ENCODE data around the gene FAM120B.
"Not testable (repeated sequence)": the region's sequence is repeated elsewhere in the genome, so short reads cannot be mapped to it uniquely, and the experiment has no call there.

FAM120B gene

DNA sequence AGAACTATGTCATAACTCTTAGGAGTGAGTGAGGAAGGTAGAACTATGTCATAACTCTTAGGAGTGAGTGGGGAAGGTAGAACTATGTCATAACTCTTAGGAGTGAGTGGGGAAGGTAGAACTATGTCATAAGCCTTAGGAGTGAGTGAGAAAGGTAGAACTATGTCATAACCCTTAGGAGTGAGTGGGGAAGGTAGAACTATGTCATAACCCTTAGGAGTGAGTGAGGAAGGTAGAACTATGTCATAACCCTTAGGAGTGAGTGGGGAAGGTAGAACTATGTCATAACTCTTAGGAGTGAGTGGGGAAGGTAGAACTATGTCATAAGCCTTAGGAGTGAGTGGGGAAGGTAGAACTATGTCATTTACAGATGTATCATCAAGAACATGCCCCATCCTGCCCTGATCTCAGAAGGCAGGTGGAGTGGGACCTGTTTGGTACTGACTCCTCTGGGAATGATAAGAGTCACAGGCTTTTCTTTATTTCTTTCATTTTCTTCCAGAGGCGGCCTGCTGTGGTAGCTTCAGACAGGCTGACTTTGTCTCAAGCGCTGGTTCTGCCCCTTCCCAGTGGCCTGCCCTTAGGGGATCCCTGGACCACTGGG, 93.5 kb downstream of the FAM120B start:
- DNase-seq, result not testable (repeated sequence)

DNA sequence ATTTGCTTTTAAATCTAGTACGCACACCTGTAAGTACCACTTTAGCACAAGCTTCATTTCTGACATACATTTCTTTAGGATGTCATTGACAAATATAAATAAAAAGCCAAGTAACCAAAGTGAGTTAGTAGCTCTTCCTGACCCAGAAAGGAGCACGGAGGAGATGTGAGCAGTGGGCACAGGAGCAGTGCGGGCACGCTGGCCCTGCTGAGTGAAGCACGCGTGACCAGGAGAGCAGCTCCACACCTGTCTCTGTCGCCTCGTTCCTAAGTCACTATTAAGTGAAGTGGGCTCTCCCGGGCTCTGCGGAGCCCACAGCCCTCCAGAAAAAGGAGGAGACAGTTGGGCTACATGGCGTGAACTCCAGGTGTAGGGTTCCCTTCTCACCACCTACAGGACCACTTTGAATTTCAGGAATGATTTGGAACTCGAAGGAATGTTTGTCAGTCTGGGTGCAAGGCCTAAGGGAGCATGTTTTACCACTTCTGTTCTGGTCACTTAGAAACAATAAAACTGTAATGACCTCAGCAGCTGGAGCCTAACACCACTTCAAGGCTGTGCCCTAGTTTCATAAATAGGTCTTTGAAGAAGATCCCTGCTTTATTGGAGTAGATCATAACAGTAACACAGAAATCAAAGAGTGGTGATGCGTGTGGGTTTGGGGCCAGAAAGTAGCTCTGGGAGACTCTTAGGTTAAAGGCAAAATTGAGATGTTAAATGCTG, 95.9 kb downstream of the FAM120B start:
- no peak for DNase-seq

DNA sequence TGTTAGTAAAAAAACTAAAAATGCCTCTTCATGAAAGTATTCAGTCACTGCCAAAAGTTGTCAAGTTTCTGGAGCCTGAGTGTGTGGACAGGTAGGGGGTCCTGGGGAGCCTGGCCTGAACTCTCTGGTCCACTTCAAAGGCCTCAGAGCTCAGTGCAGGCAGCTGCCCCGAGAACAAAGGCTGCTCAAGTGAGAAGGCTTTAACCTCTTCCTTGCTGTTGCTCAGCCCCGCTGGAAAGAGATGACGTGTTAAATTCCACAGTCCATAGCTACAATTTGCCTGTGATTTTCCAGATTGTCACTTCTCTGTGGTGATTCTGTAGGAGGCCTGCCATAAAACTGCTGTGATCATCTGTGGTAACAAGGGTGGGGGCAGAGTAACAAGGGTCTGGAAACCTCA, 96.9 kb downstream of the FAM120B start:
- no peak for DNase-seq

DNA sequence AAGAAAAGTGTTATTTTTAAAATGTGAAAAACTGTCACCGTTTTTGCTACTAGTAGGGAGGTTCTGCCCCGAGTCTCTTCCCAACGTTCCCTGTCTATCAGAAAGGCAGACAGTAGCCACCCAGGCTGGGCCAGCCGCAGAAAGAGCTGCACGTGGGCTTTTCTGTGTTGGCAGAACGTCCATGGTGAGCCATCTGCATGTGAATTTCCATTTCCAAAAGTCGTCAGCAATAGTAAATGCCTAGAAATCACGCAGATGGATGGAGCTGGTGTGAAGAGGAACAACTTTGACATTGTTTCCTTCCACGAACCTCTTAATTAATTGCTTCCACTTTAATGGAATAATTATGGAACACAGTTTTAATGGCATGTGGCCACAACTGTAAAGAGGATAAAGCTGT, 97.5 kb downstream of the FAM120B start:
- no peak for DNase-seq

DNA sequence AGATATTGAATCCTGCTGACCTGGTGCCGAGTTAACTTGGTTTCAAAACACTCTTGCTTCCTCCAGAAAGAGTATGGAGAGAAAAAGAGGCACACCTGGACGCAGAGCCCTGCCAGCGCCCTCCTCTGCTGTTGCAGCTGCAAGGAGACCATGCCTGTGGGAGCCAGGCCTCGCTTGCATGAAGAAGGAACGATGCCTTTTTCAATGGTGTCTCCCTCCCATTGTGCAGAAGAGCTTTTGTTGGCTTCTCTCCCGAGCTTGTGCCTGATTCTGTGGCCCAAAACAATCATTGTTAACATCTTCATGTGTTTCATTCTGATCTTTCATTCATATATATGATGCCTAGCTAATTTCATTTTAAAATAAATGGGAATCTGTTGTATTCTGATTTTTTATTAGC, 98.1 kb downstream of the FAM120B start:
- no peak for DNase-seq

DNA sequence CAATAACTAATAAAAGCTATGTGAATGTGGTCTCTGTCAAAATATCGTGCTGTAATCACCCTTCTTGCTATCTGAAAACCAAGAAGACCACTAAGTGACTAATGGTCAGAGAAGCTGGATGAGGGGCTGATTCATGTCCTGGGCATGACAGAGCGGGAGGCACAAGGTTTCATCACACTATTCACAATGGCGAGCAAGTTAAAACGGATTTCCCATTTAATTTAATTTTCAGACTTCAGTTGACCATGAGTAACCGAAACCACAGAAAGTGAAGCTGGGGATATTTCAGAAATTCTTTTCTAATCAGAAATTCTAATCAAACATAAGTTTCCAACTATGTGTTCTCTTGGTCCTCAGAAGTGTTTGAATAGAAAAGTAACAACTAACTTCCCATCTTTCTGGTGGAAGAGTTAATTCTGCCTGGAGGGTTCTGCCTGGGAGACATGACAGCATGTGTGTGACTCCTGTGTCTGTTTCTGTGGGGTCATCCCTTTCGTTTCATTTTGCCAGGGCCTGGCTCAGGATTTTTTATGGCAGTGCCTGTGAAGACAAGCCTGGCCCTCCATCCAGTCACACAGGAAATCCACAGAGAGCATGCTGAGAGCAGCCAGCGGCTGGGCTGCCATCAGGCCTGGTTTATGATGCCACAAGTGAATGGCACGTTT, 98.9 kb downstream of the FAM120B start:
- no peak for DNase-seq

DNA sequence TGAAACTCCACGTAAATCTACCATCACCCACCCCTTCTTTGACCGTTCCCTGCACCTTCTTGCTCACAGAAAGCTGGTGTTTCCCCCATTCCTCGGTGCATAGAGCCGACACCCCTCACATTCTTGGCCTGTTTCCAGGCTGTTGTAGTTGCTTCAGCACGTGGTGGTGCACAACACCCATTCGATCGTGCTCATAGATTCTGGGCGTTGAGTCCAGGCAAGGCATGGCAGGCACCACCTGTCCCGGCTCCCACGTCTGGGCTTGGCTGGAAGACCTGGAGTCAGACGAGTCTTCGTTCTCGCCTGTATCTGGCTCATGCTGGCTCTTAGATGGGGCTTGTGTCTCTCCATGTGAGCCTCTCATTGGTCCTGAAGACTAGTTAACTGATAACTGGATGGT, 100.6 kb downstream of the FAM120B start:
- no peak for DNase-seq

DNA sequence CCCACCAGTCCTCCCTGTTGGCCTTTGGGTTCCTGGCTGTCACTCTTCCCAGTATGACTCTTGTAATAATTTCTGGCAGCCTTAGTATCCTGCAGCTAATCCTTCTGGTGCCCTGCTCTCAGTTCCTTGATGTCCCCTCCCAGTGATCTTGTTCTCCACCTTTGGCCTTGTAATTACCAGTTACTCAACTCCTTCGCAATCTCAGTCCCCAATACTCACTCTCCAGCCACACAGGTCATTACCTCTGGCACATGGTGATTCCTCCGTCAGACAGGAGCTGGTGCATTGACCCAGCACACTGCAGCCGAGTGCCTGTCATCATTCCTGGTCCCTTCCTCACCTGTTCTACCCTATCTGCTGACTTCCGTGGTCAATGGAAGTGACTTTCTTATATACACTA, 101.4 kb downstream of the FAM120B start:
- no peak for DNase-seq

DNA sequence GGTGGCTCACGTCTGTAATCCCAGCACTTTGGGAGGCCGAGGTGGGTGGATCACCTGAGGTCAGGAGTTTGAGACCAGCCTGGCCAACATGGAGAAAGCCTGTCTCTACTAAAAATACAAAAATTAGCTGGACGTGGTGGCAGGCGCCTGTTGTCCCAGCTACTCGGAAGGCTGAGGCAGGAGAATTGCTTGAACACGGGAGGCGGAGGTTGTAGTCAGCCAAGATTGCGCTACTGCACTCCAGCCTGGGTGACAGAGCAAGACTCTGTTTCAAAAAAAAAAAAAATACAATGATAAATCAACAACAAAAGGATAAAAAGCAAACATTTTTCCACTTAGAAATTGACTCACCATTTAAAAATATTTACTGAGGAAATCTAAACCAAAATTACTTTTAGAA, 103.2 kb downstream of the FAM120B start:
- DNase-seq, result not testable (repeated sequence)

DNA sequence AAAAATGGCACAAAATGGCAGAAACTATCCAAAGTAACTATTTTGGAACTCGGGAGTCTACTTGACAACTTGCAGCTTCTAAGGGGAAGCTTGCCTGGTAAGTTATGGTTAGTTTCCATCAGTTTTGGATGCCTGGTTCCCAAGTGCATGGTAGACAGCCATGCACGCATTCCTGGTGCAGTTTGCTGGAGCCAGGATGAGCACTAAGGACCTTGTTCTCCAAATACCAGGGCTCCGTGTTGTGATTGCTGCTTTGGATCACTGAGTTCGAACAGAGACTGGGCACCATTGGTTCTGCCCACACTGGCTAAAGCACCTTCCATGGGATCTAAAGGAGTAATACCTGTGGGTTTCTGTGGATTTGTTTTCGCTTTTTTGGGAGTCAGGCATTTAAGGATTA, 103.7 kb downstream of the FAM120B start:
- DNase-seq, result no peak

DNA sequence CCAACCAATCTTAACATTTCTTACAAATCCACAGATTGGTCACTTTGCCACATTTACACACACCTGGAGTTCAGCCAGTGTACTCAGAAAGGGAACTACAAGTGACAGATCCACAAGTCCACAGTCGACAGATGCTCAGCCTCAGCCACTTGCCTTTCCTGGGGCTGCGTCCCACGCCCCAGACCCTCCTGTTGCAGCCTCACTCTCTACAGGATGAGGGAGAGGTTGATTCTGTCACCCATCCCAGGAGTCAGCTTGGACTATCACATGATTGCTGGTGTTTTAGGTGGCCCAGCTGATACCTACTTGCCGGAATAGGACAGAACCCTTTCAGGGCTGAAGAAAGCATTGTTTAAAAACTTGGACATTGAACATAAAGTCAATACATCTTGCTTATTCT, 108.8 kb downstream of the FAM120B start:
- DNase-seq, result no peak

DNA sequence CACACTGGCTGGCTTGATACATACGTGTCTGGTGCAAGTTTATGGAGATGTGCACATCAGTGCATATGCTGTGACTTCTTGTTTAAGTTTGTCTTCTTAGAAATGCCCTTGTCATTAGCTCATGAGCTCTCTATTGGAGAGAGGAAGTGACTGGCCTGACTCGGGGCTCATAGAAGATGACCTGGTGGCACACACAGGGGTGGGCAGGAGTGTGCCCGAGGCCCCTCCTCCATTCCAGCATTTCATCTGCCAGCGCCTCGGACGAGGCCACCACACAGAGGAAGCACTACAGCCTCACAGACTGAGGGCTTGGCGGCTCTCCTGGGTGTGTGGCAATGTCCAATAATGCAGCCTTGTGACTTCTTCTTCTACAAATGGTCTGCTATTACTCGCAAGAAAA, 109.7 kb downstream of the FAM120B start:
- no peak for DNase-seq

DNA sequence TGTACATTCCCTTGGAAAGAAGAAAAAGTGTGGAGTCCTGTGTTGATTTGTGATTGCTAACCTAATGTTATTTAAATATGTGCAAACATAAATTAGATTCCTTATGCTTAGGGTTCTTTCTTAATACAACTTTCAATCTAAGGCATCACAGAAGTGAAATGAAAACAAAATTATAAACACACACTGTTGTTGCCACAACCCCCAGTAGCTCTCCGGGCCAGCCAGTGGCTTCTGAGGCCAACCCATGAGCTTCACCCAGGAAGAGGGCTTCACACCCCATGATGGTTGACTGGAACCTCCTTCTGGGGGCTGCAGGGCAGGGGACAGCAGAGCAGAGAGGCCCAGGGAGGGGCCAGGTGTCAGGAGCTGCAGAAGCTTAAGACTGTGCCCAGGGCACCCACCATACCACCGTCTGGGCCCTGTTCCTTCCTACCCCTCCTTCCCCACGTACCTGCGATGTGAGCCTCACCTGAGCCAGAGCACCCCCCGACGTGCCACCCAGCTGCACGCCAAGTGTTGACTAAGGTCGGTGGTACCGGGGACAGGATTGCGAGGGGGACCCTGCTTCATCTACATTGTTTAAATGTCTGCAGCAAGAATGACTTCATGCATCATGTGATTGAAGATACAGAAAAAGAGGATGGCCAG, 110.5 kb downstream of the FAM120B start:
- DNase-seq, result no peak

DNA sequence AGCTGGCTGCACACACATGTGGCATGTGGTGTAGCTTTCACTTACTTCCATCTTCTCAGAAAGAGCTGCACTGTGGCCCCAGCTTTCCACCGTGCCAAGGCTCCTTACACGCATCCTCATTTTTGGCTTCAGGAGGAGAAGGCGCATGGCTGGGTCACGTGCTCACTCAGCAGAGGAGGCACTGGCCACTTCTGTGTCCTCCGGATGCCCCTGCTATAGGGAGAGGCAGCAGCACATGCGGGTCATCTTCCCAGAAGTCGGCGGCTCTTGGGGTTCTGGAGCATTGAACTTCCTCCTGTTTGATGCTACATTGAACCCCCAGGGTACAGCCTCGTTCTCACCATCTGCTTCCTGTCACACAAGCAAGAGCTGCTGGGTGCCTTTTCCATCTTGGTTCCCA, 111.3 kb downstream of the FAM120B start:
- DNase-seq, result no peak

DNA sequence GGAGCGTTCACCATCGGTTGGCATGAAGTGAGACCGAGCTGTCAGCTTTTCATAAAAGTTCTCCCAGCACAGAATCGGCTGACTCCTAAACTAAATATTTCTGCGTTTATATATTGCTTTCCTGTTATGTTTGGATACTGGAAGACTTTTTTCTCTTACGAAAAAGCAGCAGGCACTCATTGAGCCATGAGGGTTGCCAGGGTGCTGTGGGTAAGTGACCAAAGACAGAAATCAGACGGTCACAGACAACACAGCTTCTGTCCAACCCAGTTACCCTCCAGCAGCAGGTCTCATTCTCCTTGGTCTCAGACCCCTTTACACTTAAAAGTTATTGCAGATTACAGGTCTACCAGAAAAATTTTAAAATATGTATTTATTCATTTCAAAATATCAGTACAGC, 113.7 kb downstream of the FAM120B start:
- no peak for DNase-seq

DNA sequence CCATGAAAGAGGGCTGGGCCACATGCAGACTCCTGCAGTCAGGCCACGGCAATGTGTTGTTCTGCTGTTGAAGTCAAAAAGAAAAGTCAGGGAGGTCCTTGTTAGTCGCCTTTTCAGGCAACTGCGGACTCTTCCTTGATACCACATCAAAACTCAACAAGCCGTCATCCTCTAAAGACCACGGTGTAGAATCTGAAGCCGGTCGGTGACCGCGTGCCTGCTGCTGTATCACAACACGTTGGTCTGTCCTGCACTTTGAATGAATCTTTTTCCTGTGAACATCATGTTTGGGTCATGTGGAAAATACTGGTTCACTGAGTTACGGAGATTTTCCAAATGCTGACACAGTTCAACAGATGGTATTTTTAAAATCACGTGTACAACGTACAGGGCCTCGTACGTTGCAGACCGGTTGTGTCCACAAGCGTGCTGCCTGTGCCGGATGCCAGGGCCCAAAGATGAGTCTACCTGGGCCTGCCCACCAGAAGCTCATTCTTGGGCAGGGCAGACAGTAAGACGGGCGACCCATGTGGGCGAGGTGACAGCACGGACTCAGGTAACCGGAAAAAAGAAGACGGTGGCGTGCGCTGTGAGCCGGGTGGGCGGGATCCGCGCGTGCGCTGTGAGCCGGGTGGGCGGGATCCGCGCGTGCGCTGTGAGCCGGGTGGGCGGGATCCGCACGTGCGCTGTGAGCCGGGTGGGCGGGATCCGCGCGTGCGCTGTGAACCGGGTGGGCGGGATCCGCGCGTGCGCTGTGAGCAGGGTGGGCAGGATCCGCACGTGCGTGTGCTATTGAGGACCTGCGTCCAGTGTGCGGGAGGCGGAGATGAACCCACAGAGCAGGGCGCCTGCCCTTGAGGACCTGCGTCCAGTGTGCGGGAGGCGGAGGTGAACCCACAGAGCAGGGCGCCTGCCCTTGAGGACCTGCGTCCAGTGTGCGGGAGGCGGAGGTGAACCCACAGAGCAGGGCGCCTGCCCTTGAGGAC, 114.5 kb downstream of the FAM120B start:
- no peak for DNase-seq

DNA sequence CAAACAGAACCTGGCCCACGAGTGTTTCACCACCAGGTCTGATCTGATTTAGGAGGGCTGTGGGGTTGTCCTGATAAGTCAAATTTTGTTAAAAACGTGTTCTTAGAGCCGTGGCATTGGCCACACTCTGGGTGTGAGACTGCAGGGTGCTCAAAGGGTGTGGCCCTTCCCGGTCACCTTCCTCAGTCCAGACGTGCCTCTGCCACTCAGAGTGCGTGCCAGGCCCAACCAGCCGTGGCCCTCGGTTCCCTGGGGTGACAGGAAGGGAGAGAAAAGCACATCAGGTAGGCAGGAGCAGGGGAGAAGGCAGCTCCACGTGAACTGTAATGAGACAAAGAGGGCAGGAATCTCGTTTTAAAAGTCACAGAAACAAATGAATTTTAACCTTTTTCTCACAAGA, 115.4 kb downstream of the FAM120B start:
- no peak for DNase-seq

DNA sequence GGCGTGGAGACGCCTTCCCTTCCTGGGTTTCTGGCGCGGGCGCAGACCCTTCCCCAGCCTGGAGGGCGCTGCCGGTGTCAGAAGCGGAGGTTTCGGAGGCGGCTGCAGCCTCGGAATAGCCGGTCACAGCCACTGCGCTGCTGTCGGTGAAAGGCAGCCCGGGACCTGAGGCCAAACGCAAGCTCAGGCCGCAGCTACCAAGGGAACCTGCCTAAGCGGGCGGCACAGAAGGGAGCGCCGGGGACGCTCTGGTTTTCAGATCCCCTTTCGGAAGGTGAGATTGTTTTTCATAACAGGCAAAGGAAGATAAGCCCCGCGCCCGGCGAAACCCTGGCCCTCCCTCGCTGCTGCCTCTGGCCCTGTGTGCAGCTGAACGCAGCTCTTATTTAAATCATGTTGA, 116.5 kb downstream of the FAM120B start:
- DNase-seq, result no peak

DNA sequence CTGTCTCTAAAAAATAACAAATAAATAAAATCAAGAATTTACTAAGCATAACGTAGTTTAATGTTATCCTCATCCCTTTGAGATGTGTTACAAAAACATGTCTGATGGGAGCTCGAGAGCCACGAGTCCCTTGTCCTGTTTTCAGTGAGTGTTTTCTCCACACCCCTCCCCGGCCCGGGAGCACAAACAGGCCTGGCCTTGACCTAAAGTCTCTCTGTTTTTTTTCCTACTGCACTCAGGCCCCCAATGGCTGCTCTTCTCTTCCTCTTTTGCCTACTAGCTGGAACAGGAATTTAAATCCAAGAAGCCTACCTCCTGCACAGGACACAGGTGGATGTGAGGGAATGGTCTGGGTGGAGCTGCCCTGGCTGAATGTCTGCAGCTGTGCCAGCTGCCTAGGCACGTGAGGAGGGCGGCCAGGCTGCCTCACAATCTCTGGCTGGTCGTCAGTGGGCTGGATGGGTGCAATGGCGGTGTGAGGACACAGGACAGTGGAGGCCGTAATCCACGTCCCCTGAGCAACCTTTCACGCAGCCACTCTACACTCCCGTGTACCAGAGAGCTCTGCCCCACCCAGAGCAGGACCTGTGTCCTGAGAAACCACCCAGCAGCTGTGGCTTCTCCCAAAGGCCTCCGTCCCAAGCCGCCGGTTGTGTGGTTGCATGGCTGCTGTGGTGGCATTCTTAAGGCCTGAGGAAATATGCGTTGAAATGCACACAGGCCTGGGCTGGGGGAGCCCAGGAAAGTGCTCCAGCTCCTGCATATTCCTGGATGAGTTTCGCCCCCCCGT, 117.5 kb downstream of the FAM120B start:
- no peak for DNase-seq

DNA sequence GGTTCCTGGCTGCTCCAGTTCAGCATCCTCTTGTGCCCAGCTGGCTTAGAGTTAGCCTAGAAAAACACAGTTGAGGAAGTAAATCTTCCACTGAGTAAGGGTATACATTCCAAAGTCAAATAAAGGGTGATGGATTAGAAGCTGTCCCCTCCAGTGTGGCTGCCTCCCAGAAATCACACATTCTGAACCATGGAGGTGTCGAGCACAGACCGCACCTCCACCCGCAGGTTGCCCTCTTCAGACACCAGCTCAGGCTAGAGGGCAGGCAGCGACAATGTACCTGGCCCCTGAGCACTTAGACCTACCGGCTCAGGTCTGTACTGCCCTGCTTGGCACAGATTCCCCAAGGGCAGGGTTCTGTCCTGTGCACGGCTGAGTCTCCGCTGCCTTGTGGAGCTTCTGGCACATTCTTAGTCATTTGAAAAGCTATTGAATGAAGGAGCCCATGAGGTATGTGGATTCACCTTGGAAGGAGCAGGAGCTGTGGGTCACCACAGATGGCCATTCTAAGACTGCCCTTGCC, 118.1 kb downstream of the FAM120B start:
- DNase-seq, result no peak

DNA sequence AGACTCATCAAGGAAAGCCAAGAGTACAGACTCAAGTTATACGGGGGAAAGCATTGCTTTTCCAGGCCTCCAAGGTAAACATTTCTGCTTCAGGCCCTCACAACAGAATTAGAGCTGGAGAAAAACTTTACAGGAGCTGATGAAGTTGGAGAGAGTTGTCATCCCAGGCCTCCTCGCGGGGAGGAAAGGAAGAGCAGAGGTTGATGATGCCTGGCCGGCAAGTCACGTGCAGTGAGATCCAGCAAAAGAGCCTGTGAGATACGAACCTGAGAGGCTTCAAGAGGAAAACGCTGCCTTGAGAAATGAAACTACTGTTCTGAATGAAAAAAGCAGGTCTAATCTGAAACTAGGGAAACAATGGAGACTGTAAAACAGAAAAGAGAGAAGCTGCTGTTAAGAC, 122.9 kb downstream of the FAM120B start:
- DNase-seq, result no peak

Measured in NCI-H774 (cell line).